Measurements from ENCODE around the gene TBC1D17. TPM values are rescaled to one million over a fixed set of nuclear protein-coding genes. Genes with fewer than 3 reads are reported as not detected.

TBC1D17 gene
- total RNA-seq, 1 donor from 2014 or later, result 15.8 TPM

Other genes starting within 250 kb of the TBC1D17 start
- 16.4 TPM for gene RRAS, start 237.6 kb upstream of the TBC1D17 start, total RNA-seq
- gene SCAF1, start 235.5 kb upstream of the TBC1D17 start, total RNA-seq, result 31.0 TPM
- gene IRF3, start 211.8 kb upstream of the TBC1D17 start, total RNA-seq, result 38.6 TPM
- gene BCL2L12, start 211.8 kb upstream of the TBC1D17 start, total RNA-seq, result 23.5 TPM
- 99.0 TPM for gene PRMT1, start 200.4 kb upstream of the TBC1D17 start, total RNA-seq
- gene ADM5, start 188.1 kb upstream of the TBC1D17 start, total RNA-seq, result 0.92 TPM
- 1.1 TPM for gene CPT1C, start 186.6 kb upstream of the TBC1D17 start, total RNA-seq
- gene TSKS, start 114.4 kb upstream of the TBC1D17 start, total RNA-seq, result 0.12 TPM
- gene AP2A1, start 110.7 kb upstream of the TBC1D17 start, total RNA-seq, result 54.0 TPM
- 8.3 TPM for gene FUZ, start 64.4 kb upstream of the TBC1D17 start, total RNA-seq
- 25.6 TPM for gene MED25, start 59.4 kb upstream of the TBC1D17 start, total RNA-seq
- gene PTOV1, start 26.5 kb upstream of the TBC1D17 start, total RNA-seq, result 58.5 TPM
- 29.2 TPM for gene PNKP, start 10.1 kb upstream of the TBC1D17 start, total RNA-seq
- gene AKT1S1, start 347 bp upstream of the TBC1D17 start, total RNA-seq, result 32.7 TPM
- gene IL4I1, start 19.2 kb downstream of the TBC1D17 start, total RNA-seq, result not detected
- 15.1 TPM for gene ATF5, start 51.5 kb downstream of the TBC1D17 start, total RNA-seq
- gene NUP62, start 51.8 kb downstream of the TBC1D17 start, total RNA-seq, result 23.6 TPM
- gene SIGLEC11, start 83.5 kb downstream of the TBC1D17 start, total RNA-seq, result not detected
- gene VRK3, start 147.7 kb downstream of the TBC1D17 start, total RNA-seq, result 20.3 TPM
- gene ZNF473, start 148.3 kb downstream of the TBC1D17 start, total RNA-seq, result 6.7 TPM